NCI-H526 (cell line): Measurements from ENCODE around the gene FAM131B.
A peak's percentile ranks its signal among the peaks of the same experiment; 100 is the strongest.

ENCODE experiments used
- DNase-seq, 2 experiments: peaks; one replicate each; lab custom pipeline; 2025; lab: John Stamatoyannopoulos, UW

The FAM131B gene

DNA sequence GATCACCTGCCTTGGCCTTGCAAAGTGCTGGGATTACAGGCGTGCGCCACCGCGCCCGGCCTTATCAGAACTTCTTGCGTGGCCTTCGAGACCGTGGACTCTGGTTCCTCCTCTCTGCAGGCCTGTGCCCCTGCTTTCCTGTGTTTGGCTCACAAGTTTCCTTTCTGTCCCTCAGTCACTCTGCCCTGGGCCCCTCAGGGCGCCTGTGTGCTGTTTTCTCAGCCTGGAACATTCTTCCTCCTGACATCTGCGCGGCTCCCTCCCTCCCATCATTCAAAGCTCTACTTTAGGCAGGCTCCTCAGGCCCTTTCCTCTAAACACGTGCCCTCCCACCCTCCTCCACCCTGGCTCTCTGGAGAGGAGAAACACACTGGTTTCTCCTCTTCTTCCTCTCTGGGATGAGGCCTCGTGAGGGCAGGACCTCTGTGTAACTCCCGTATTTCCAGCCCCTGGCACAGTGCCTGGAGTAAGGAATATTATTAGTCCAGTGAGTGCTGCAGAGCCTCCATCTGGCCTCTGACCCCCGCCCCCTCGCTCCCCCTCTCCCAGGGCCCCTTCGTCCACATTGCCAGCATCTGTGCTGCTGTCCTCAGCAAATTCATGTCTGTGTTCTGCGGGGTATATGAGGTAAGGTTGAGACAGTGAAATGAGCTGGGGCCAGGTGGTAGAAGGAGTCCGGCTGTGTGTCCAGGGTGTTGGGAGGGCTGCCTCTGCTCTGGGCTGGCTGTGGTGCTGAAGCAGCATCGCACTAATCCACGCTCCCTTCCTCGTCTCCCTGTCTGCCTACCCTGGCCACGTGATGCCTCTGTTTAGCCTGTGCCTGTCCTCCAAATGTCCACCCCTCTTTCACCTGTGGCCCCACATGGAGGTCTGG is 39.5 kb downstream of the FAM131B start:
- DNase-seq: no peak

DNA sequence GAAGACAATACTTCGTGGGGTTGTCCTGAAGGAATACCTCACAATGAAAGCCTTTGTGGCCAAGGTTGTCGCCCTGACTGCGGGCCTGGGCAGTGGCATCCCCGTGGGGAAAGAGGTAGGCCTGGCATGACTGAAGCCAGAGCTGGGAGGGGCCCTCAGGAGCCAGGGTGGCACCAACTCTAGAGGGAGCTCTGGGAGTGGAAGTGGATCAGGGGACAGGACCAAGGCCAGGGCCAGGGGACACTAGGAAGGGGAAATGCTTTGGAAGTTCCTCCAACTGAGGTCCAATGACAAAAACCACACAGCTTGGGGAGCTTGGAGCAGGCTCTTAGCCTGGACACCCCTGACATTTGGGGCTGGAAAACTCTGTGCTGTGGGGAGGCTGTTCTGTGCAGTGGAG is 40.8 kb downstream of the FAM131B start:
- DNase-seq: no peak

DNA sequence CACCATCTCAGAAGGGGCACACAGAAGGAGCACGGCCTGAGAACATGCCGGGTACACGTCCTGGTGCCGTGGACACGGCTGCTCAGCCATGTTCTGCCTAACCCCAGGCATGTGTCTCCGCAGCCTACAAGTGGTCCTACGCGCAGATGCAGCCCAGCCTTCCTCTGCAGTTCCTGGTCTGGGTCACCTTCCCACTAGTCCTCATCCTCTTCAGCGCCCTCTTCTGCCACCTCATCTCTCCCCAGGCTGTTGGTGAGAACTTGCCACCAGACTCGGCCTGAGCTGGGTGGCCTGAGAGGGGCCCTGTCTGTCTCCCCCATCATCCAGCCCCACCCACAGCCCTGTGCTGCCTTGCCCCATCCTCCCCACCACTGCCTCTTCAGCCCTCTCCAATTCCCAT is 41.3 kb downstream of the FAM131B start:
- DNase-seq: no peak

DNA sequence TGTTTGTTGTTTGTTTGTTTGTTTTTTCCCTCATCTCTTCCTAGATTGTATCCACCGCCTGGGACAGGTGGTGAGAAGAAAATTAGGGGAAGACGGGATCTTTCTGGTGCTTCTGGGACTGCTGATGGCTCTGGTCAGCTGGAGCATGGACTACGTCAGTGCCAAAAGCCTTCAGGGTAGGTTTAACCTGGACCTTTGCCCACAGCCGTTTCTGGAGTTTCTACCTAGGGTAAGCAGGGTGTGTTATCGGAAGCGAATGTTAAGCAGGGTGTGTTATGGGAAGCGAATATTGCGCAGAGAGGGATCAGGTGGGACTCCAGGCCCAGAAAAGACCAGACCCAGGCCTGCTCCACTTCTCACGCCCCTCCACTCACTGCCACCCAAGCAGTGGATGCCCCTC is 41.9 kb downstream of the FAM131B start:
- DNase-seq: no peak

DNA sequence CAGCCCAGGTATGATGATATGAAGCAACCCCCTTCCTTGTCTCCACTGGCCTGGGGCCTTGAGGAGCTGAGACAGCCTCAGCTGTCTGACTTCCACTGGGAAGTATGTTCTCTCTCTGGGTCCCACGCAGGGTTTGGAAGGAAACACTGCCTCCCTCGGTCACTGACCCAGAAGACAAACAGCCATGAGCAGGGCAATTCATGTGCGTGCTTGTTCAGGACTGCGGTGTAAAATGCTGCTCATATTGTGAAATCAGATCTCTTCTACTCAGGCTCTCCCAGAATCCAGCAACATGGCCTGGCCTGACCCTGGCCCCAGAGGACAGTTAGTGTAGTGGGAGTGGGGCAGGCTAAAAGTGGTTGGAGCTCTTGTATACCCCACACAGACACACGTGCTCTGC is 43.9 kb downstream of the FAM131B start:
- DNase-seq: no peak

DNA sequence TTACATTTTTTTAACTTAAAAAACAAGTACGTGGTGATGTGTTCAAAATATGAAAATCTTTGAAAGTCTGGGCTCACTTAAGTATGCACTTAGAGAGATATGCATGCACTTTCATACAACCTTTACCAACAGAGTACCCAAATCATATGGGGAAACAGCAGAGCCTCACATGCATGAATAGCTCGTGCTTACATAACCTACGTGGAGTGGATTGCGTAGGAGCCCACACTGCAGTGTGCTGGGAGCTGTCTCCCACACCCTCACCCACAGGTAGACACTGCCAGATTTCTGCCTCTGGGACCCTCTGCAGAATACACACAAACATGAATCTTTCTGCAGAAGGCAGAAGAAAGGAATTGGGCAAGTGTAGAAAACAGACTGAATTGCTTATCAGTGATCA is 46.0 kb downstream of the FAM131B start:
- no peak for DNase-seq

DNA sequence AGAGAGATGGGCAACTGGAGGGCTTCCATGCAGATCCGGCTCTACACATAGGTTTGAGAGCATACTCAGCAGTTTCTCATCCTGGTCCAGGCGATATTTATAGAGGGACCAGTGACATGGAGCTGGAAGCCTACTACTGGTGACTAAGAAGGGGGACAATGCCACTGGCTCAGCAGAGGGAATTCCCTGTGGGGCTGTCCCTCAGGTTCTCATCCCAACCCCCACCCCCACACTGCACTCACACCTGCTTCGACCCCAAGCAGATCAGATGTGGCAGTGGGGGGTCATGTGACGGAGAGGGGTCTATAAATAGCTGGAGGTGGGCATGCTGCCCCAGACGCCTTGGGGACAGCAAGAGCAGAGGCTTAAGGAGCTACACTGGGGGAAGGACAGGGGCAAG is 46.7 kb downstream of the FAM131B start, which contains the start of gene CLCN1:
TSS of gene CLCN1 (plus strand) at position 336 of the 400 bp plus-strand sequence. CDS start 102 bp downstream, outside the sequence.
- no peak for DNase-seq

DNA sequence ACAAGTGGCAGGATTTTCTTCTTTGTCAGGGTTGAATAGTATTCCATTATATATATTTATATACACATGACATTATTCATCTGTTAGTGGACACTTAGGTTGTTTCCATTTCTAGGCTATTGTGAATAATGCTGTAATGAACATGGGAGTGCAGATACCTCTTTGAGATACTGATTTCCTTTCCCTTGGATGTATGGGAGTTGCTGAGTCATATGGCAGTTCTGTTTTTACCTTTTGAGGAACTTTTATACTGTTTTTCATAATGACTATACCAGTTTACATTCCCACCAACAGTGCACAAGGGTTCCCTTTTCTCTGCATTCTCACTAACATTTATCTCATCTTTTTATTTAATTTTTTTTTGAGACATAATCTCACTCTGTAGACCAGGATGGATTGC is 48.4 kb downstream of the FAM131B start:
- no peak for DNase-seq

DNA sequence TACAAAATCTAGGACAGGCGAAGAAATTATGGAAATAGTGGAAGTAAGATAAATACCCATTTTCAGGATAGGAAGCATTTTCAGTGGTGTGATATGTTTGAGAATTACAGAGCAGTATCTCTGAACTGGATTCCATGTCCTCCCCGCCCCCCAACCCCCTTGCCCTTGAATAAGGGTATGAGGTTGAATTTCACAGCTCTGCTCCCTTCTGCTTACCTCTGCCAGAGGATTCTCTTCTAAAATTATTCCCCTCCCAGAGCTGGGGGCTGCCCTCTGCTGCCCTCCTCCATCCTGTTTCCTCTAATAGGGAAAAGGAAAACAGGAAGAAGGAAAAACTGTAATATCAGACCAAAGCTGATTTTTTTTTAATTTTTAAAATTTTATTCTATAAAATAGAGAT is 53.9 kb downstream of the FAM131B start:
- DNase-seq: no peak

DNA sequence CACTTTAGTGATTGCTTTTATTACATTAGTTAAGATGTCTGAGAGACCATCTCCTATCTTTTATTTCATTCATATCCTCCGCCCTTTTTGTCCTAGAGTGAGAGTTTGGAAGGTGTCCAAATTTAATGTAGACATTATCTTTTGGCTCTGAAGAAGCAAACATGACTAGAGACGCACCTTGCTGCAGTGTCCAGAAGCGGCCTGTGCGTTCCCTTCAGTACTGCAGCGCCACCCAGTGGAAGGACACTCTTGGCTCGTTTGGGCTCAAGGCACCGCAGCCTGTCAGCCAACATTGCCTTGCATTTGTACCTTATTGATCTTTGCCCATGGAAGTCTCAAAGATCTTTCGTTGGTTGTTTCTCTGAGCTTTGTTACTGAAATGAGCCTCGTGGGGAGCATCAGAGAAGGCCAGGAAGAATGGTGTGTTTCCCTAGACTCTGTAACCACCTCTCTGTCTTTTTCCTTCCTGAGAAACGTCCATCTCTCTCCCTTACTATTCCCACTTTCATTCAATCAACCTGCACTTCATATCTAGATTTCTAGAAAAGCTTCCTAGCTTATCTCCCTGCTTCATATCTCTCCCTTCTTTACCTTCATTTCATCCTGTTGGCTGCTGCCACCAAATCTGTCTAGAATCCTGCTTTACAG is 57.0 kb downstream of the FAM131B start:
- peak in 1 of 2 experiments; percentile 75 for DNase-seq

DNA sequence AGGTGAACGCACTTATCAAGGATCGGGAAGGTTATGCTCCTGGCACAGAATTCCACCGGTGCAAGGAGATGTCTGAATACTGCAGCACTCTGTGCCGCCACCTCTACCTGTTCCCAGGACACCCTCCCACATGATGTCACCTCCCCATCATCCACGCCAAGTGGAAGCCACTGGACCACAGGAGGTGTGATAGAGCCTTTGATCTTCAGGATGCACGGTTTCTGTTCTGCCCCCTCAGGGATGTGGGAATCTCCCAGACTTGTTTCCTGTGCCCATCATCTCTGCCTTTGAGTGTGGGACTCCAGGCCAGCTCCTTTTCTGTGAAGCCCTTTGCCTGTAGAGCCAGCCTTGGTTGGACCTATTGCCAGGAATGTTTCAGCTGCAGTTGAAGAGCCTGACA is 57.6 kb downstream of the FAM131B start:
- no peak for DNase-seq

DNA sequence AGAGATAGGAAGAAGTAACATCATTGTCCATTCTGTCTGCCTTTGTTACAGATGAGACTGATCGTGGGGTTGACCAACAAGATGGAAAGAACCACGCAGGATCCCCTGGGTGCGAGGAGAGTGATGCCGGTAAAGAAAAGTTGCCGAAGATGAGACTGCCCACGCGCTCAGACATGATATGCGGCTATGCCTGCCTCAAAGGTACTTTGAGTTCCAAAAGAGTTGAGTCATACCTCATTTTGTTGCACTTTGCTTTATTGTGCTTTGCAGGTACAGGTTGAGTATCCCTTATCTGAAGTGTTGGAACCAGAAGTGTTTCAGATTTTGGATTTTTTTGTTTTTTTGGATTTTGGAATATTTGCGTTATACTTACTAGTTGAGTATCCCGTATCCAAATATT is 58.8 kb downstream of the FAM131B start:
- no peak for DNase-seq
